ENCODE data around the gene ALDH3A2.

DNA sequence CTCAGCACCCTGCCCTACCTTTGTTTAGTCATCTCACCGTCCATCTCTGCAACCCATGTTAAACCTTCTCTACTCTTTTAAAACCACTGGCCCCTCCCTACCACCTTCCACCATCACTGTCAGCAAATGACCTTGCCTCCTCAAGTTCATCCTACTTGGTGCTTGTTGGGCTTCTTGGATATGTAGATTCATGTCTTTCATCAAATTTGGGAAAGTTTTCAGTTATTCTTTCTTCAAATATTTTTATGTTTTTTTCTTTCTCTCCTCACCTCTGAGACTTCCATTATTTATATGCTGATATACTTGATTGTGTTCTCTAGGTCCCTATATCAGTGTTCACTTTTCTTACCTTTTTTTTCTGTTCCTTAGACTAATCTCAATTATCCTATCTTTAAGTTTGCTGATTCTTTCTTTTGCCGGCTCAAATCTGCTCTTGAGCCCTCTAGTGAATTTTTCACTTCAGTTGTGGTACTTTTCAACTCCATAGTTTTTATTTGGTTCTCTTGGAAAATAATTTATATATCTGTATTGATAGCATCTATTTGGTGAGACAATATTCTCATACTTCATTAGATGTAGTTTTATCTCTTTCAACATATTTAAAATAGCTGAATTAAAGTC is 28.7 kb upstream of the ALDH3A2 start:
- no peak for TF ChIP-seq CTCF (conservative IDR thresholded peaks at IDR 0.05 in 1 of 2, IDR thresholded peaks at IDR 0.05 in 1 of 2; ENCODE audit: extremely low read depth in 1 of 2, insufficient read depth in 1 of 2, low read depth in 1 of 2, low read length in 2 of 2)
- TF ChIP-seq EZH2 (IDR thresholded peaks at IDR 0.05; ENCODE audit: borderline replicate concordance, low read length) = no peak
